Neuronal stem cell (in vitro differentiated cells): ENCODE data around the gene POLR1G.
A peak's percentile ranks its signal among the peaks of the same experiment; 100 is the strongest.

ENCODE experiments used
- DNase-seq: peaks from one replicate; pipeline ENCODE4 v3.0.0-alpha.2; 2013; ENCODE audit warnings: low spot score
- H2AFZ ChIP-seq: one replicate; pipeline ENCODE4 v1.6.1; 2013; ENCODE audit warnings: mild to moderate bottlenecking, low read length, inconsistent platforms
- H2AK5ac ChIP-seq: 2 replicates; pipeline ENCODE4 v1.6.1; 2013; ENCODE audit warnings: low read depth, mild to moderate bottlenecking, inconsistent platforms, low read length, moderate library complexity, mixed read lengths
- H2BK120ac ChIP-seq: 2 replicates; pipeline ENCODE4 v1.6.1; 2013; ENCODE audit warnings: low read depth, mild to moderate bottlenecking, inconsistent platforms, low read length, moderate library complexity, mixed read lengths
- H2BK12ac ChIP-seq: one replicate; pipeline ENCODE4 v1.6.1; 2013; ENCODE audit warnings: low read length, inconsistent platforms
- H2BK15ac ChIP-seq: 2 replicates; pipeline ENCODE4 v1.6.1; 2013; ENCODE audit warnings: mild to moderate bottlenecking, low read length, inconsistent platforms, mixed read lengths
- H2BK5ac ChIP-seq: one replicate; pipeline ENCODE4 v1.6.1; 2013; ENCODE audit warnings: inconsistent platforms, mild to moderate bottlenecking, low read length, moderate library complexity
- H3K14ac ChIP-seq: one replicate; pipeline ENCODE4 v1.6.1; 2013; ENCODE audit warnings: low read length, inconsistent platforms
- H3K18ac ChIP-seq: 2 replicates; pipeline ENCODE4 v1.6.1; 2013; ENCODE audit warnings: low read length, inconsistent platforms
- H3K23ac ChIP-seq: 2 replicates; pipeline ENCODE4 v1.6.1; 2013; ENCODE audit warnings: low read depth, mild to moderate bottlenecking, mixed read lengths, low read length, inconsistent platforms; ENCODE audit not compliant: poor library complexity
- H3K27ac ChIP-seq: replicated peaks from 3 replicates; pipeline ENCODE4 v1.5.1; 2013; ENCODE audit warnings: low read length, inconsistent platforms
- H3K27me3 ChIP-seq, 3 experiments: 2 replicates each; pipeline ENCODE4 v1.6.1; 2013; ENCODE audit warnings: low read length in 3 of 3, mild to moderate bottlenecking in 2 of 3, inconsistent platforms in 1 of 3, low read depth in 1 of 3, mixed read lengths in 1 of 3, moderate library complexity in 1 of 3; ENCODE audit not compliant: control insufficient read depth in 3 of 3, insufficient read depth in 3 of 3
- H3K36me3 ChIP-seq, 2 donors: replicated peaks in 1 of 2; 2 replicates each; pipeline ENCODE4 v1.6.1; 2013; ENCODE audit warnings: low read length in 2 of 2; ENCODE audit not compliant: control insufficient read depth in 2 of 2, insufficient read depth in 2 of 2
- H3K4ac ChIP-seq: 2 replicates; pipeline ENCODE4 v1.6.1; 2013; ENCODE audit warnings: inconsistent platforms, mild to moderate bottlenecking, low read length, moderate library complexity
- H3K4me1 ChIP-seq, 2 donors: 1 replicate in 1 of 2; 2 replicates in 1 of 2; pipeline ENCODE4 v1.6.1; 2013; ENCODE audit warnings: low read length in 2 of 2, low read depth in 1 of 2; ENCODE audit not compliant: control insufficient read depth in 2 of 2, insufficient read depth in 1 of 2
- H3K4me2 ChIP-seq: one replicate; pipeline ENCODE4 v1.6.1; 2013; ENCODE audit warnings: mild to moderate bottlenecking, low read length, inconsistent platforms; ENCODE audit not compliant: insufficient read depth, poor library complexity, severe bottlenecking
- H3K4me3 ChIP-seq, 2 donors: 2 replicates each; pipeline ENCODE4 v1.5.1; 2013; ENCODE audit warnings: low read length in 2 of 2, mild to moderate bottlenecking in 2 of 2, inconsistent platforms in 1 of 2, moderate library complexity in 1 of 2
- H3K79me1 ChIP-seq: one replicate; pipeline ENCODE4 v1.6.1; 2013; ENCODE audit warnings: low read depth, mild to moderate bottlenecking, inconsistent platforms, low read length, moderate library complexity
- H3K9ac ChIP-seq: one replicate; pipeline ENCODE4 v1.6.1; 2013; ENCODE audit warnings: mild to moderate bottlenecking, low read depth, low read length, inconsistent platforms; ENCODE audit not compliant: poor library complexity
- H3K9me3 ChIP-seq, 2 donors: replicated peaks in 1 of 2; 2 replicates each; pipeline versions ENCODE3 to v1.6.1; 2013; ENCODE audit warnings: low read length in 2 of 2, mild to moderate bottlenecking in 2 of 2, inconsistent platforms in 1 of 2, low read depth in 1 of 2, mixed read lengths in 1 of 2, moderate library complexity in 1 of 2; ENCODE audit not compliant: control insufficient read depth in 2 of 2, insufficient read depth in 1 of 2
- H4K8ac ChIP-seq: one replicate; pipeline ENCODE4 v1.6.1; 2013; ENCODE audit warnings: low read depth, mild to moderate bottlenecking, inconsistent platforms, low read length, moderate library complexity
- H4K91ac ChIP-seq: one replicate; pipeline ENCODE4 v1.6.1; 2013; ENCODE audit warnings: low read length, low read depth, mild to moderate bottlenecking, inconsistent platforms; ENCODE audit not compliant: poor library complexity
- WGBS, 2 donors: extraction: QIAGEN DNeasy Blood & Tissue Kit; methylation state at CpG; one replicate each; pipeline ENCODE4 v1.1.7; 2013; ENCODE audit warnings: missing lambda C conversion rate in 2 of 2, mixed read lengths in 1 of 2; ENCODE audit not compliant: insufficient read length in 2 of 2, insufficient replicate concordance in 1 of 2; ENCODE audit errors: extremely low coverage in 2 of 2; 5-methylcytosine and 5-hydroxymethylcytosine counted together

The POLR1G gene

DNA sequence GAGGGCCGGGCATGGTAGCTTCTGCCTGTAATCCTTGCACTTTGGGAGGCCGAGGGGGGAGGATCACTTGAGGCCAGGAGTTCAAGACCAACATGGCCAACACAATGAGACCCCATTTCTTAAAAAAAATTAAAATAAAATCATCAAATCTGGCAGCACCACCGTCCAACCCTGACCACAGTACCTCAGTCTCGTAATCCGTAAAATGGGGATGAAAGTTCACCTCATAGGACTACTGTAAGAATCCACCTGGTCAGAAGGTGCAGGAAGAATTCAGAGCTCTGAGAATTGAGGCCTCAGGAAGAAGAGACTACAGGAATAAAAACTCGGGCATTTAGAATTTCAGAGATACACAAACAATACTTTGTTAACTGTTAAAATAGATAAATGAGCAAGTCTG, 4.6 kb upstream of the POLR1G start:
- Histone ChIP-seq H4K91ac (no peak overlapping the region), H3K9ac (no peak overlapping the region), H2BK15ac (no peak overlapping the region), H3K4me1 (peaks cover 16 to 24% of the 10 kb centered on the region in 2 donors), H3K36me3 (no peaks in the 10 kb centered on the region), H3K14ac (no peak overlapping the region), H3K9me3 (peaks cover 0 to 1% of the 10 kb centered on the region in 2 donors), H2BK12ac (no peak overlapping the region), H3K23ac (no peak overlapping the region), H2BK120ac (no peak overlapping the region), H3K18ac (no peak overlapping the region), H3K27ac (no peak overlapping the region), H3K4ac (no peak overlapping the region), H3K4me3 (no peak overlapping the region), H2AK5ac (no peak overlapping the region), H3K27me3 (peaks cover 11 to 60% (median 18%) of the 10 kb centered on the region in 3 experiments), H4K8ac (no peak overlapping the region), H3K4me2 (no peak overlapping the region), H2AFZ (no peak overlapping the region), H3K79me1 (peaks cover 2% of the 10 kb centered on the region), H2BK5ac (no peak overlapping the region)
- DNase-seq = no peak
- no CpG with 5 or more reads among the region's 6 CpGs for WGBS, 2 donors

DNA sequence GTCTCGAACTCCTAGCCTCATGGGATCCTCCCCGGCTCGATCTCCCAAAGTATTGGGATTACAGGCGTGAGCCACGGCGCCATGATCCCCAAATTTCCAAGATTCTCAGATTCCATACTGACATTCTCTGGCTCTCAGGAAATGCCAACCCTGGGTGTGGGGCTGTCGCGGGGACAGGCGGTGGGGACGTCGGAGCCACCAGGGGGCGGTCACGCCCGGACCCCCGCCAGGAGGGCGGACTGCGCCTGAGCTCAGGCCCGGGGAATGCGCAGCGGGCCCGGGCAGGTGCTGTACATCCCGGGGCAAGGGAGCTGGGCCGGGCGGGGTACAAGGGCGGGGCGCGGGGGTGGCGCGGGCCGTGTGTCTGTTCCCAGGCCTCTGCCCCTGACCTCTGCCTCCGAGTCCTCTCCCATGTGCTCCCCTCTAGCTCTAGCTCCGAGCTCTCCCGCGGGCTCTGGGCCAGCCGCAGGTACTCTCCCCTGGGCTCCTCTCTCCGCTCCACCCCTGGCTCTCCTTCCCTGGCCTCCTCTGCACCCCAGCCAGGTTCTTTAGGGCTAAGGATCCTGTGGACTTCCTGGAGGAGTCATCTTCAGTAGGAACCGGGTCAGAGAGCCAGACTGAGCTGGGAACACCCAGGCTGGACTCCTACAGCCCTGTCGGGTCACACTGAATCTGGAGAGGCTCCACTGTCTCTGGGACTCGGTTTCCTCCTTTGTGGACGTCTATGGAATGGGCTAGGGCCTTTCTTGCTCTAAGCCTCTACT, 4.0 kb upstream of the POLR1G start:
- peaks cover 11 to 55% (median 18%) of the 10 kb centered on the region in 3 experiments for H3K27me3 ChIP-seq
- no peak overlapping the region for H3K4ac ChIP-seq
- H2BK12ac ChIP-seq = no peak overlapping the region
- H2BK120ac ChIP-seq = no peak overlapping the region
- peaks cover 0 to 1% of the 10 kb centered on the region in 2 donors for H3K9me3 ChIP-seq
- no peak overlapping the region for H3K18ac ChIP-seq
- H3K14ac ChIP-seq = no peak overlapping the region
- no peak overlapping the region for H2BK5ac ChIP-seq
- WGBS, 2 donors = no CpG with 5 or more reads among the region's 40 CpGs
- no peak overlapping the region for H3K9ac ChIP-seq
- H3K27ac ChIP-seq = no peak overlapping the region
- no peak for DNase-seq
- H3K4me2 ChIP-seq = peak overlapping the region; percentile 44
- H4K8ac ChIP-seq = no peak overlapping the region
- no peak overlapping the region for H2BK15ac ChIP-seq
- H2AFZ ChIP-seq = no peak overlapping the region
- no peak overlapping the region for H4K91ac ChIP-seq
- no peaks in the 10 kb centered on the region for H3K36me3 ChIP-seq
- H3K23ac ChIP-seq = no peak overlapping the region
- peaks cover 21 to 24% of the 10 kb centered on the region in 2 donors for H3K4me1 ChIP-seq
- peaks cover 2% of the 10 kb centered on the region for H3K79me1 ChIP-seq
- H2AK5ac ChIP-seq = no peak overlapping the region
- H3K4me3 ChIP-seq = no peak overlapping the region

DNA sequence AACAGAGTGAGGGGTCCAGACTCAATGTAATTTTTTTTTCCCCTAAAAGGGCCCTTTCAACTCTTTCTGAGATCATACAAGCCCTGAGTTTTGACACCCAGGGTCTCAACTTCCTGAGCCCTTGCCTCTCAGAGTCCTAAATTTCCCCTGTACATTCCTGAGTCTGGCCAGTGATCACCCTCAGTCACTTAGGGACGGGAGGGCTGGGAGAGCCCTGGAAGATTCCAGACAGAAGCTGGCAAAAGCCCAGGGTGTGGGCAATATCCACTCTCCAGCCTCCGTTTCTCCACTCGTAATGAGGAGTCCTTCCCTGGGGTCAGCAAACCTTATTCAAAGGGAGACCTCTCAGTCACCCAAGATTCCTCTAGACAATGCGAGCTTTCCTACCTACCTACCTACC, 3.2 kb upstream of the POLR1G start:
- no peak overlapping the region for H2AK5ac ChIP-seq
- no peak overlapping the region for H3K4me3 ChIP-seq
- no CpG with 5 or more reads among the region's 4 CpGs for WGBS, 2 donors

DNA sequence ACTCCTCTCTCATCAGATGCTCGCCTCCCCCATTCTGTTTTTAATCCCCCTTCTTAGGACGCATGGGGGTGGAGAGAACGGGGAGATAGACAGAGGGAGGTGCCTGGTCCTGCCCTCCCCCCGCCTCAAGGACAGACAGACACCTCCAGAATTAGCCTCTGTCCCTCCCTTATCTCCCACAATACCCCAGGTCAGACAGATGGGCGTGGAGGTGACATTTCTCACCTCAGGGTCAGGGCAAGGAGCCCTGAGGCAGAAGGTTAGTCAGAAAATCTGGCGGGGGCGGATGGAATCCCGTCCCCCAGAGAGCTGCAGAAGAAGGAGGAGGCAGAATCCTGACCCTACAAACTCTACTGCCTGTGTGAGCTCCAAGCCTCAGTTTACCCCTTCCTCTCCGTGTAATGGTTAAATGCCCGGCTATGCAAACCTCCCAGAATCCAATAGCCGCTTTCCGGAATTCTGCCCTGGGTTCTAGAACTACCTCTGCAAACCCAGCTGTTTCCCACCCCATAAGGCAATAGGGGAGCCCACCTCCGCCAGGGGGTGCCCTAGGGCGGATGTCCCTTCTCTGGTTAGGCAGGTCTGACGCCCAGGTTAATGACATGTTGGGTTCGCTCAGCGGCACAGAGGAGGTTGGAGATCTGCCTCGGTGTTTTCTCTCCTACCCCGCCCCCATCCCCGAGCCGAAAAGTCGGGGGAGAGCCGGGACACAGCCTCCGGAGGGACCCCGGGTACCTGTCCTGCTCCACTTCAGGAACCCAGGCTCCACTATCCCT, 2.5 kb upstream of the POLR1G start:
- no peak overlapping the region for H4K91ac ChIP-seq
- H3K18ac ChIP-seq = peak overlapping the region; percentile 1
- no peak overlapping the region for H2BK120ac ChIP-seq
- H2AFZ ChIP-seq = peak overlapping the region; percentile 92
- H3K4me2 ChIP-seq = peak overlapping the region; percentile 98
- no peak overlapping the region for H2AK5ac ChIP-seq
- peak overlapping the region in 1 of 2 donors; percentile 75 for H3K4me3 ChIP-seq
- no CpG with 5 or more reads among the region's 25 CpGs for WGBS, 2 donors
- no peak overlapping the region for H3K14ac ChIP-seq
- no peak overlapping the region for H3K9ac ChIP-seq
- peaks cover 0 to 1% of the 10 kb centered on the region in 2 donors for H3K9me3 ChIP-seq
- peaks cover 2% of the 10 kb centered on the region for H3K79me1 ChIP-seq
- no peak overlapping the region for H4K8ac ChIP-seq
- no peak for DNase-seq
- H3K27ac ChIP-seq = no peak overlapping the region
- peaks cover 12 to 20% of the 10 kb centered on the region in 2 donors for H3K4me1 ChIP-seq
- no peak overlapping the region for H2BK15ac ChIP-seq
- H3K27me3 ChIP-seq = peaks cover 6 to 40% (median 18%) of the 10 kb centered on the region in 3 experiments
- H3K23ac ChIP-seq = no peak overlapping the region
- H2BK5ac ChIP-seq = no peak overlapping the region
- no peak overlapping the region for H3K4ac ChIP-seq
- peaks cover 0 to 10% of the 10 kb centered on the region in 2 donors for H3K36me3 ChIP-seq
- no peak overlapping the region for H2BK12ac ChIP-seq

More for the DNA sequence above, 3.2 kb upstream of the POLR1G start:
- Histone ChIP-seq H3K9ac (no peak overlapping the region), H2BK120ac (no peak overlapping the region), H3K4me1 (peaks cover 17 to 24% of the 10 kb centered on the region in 2 donors), H3K27ac (no peak overlapping the region), H2BK12ac (no peak overlapping the region), H2BK5ac (no peak overlapping the region), H3K27me3 (peaks cover 7 to 47% (median 18%) of the 10 kb centered on the region in 3 experiments), H2AFZ (no peak overlapping the region), H3K18ac (no peak overlapping the region), H2BK15ac (no peak overlapping the region), H3K4me2 (no peak overlapping the region), H4K91ac (no peak overlapping the region), H3K4ac (no peak overlapping the region), H3K9me3 (peaks cover 0 to 1% of the 10 kb centered on the region in 2 donors), H3K23ac (no peak overlapping the region), H4K8ac (no peak overlapping the region), H3K36me3 (peaks cover 0 to 3% of the 10 kb centered on the region in 2 donors), H3K79me1 (peaks cover 2% of the 10 kb centered on the region), H3K14ac (no peak overlapping the region)
- no peak for DNase-seq
